Neural cell (in vitro differentiated cells): ENCODE measurements around the gene FGL2. TPM values are rescaled to one million over a fixed set of nuclear protein-coding genes. Genes with fewer than 3 reads are reported as not detected.

Experiments
- H2AFZ ChIP-seq: fragments of 200-600, 300-800 bp; sonication (generic), shearing (Covaris generic); 2 replicates; pipeline ENCODE4 v1.6.0; 2014; ENCODE audit warnings: low read depth, mild to moderate bottlenecking, antibody characterized with exemption, low read length, moderate library complexity
- H3F3A ChIP-seq: fragments of 200-600 bp; shearing (Covaris generic); 2 replicates; pipeline ENCODE4 v1.6.1; 2016; ENCODE audit warnings: mild to moderate bottlenecking, moderate library complexity, mixed read lengths, antibody characterized with exemption, low read length; ENCODE audit not compliant: insufficient read depth, poor library complexity, severe bottlenecking
- H3K27ac ChIP-seq: fragments of 200-600, 300-800 bp; sonication (generic), shearing (Covaris generic); 2 replicates; pipeline ENCODE4 v1.5.1; 2014; ENCODE audit warnings: mild to moderate bottlenecking, low read length, moderate library complexity
- H3K27me3 ChIP-seq: fragments of 300-800, 200-600 bp; sonication (generic), shearing (Covaris generic); 2 replicates; pipeline ENCODE4 v1.6.0; 2014; ENCODE audit warnings: mild to moderate bottlenecking, low read depth, low read length, moderate library complexity; ENCODE audit not compliant: insufficient read depth
- H3K36me3 ChIP-seq: fragments of 300-800, 200-600 bp; sonication (generic), shearing (Covaris generic); 2 replicates; pipeline ENCODE4 v1.5.1; 2014; ENCODE audit warnings: mild to moderate bottlenecking, antibody characterized with exemption, low read length, moderate library complexity; ENCODE audit not compliant: insufficient read depth
- H3K4me2 ChIP-seq: fragments of 300-800, 200-600 bp; sonication (generic), shearing (Covaris generic); 2 replicates; pipeline ENCODE4 v1.6.0; 2014; ENCODE audit warnings: mild to moderate bottlenecking, low read length
- H3K4me3 ChIP-seq: fragments of 300-800, 200-600 bp; sonication (generic), shearing (Covaris generic); 2 replicates; pipeline ENCODE4 v1.5.1; 2014; ENCODE audit warnings: mild to moderate bottlenecking, low read length, moderate library complexity
- H3K79me2 ChIP-seq: fragments of 200-600 bp; shearing (Covaris generic); replicated peaks from 2 replicates; pipeline ENCODE4 v1.6.0; 2014; ENCODE audit warnings: mild to moderate bottlenecking, low read length, moderate library complexity; ENCODE audit not compliant: insufficient read depth
- H3K9ac ChIP-seq: fragments of 300-800, 200-600 bp; sonication (generic), shearing (Covaris generic); 2 replicates; pipeline ENCODE4 v1.6.1; 2016; ENCODE audit warnings: mild to moderate bottlenecking, low read length, mixed read lengths
- H3K9me2 ChIP-seq: fragments of 200-600 bp; shearing (Covaris generic); 2 replicates; pipeline ENCODE4 v1.6.1; 2016; ENCODE audit warnings: mild to moderate bottlenecking, low read length, mixed read lengths; ENCODE audit not compliant: insufficient read depth
- H3K9me3 ChIP-seq: fragments of 200-600, 300-800 bp; sonication (generic), shearing (Covaris generic); 2 replicates; pipeline ENCODE4 v1.6.1; 2016; ENCODE audit warnings: mild to moderate bottlenecking, mixed run types, low read length, moderate library complexity, mixed read lengths
- H4K20me1 ChIP-seq: fragments of 200-600 bp; shearing (Covaris generic); 2 replicates; pipeline ENCODE4 v1.6.1; 2016; ENCODE audit warnings: mild to moderate bottlenecking, mixed run types; ENCODE audit not compliant: insufficient read depth
- EP300 ChIP-seq: fragments of 450-650 bp; conservative IDR thresholded peaks from 2 replicates; pipeline ENCODE4 v1.6.1; 2014; ENCODE audit warnings: antibody characterized with exemption, mild to moderate bottlenecking, moderate library complexity; ENCODE audit not compliant: poor library complexity, severe bottlenecking
- EZH2 ChIP-seq: fragments of 200-600, 300-800 bp; shearing (Covaris generic), sonication (generic); IDR thresholded peaks from 2 replicates; pipeline ENCODE4 v1.6.1; 2014; ENCODE audit warnings: antibody characterized with exemption, low read length, borderline replicate concordance, mild to moderate bottlenecking; ENCODE audit not compliant: insufficient read depth, poor library complexity, severe bottlenecking
- MXI1 ChIP-seq: fragments of 450-650 bp; conservative IDR thresholded peaks from 2 replicates; pipeline ENCODE4 v1.6.1; 2014; ENCODE audit warnings: antibody characterized with exemption, mild to moderate bottlenecking; ENCODE audit not compliant: poor library complexity, severe bottlenecking
- REST ChIP-seq: IDR thresholded peaks from 2 replicates; pipeline ENCODE4 v1.6.1; 2012; ENCODE audit warnings: borderline replicate concordance
- SMC3 ChIP-seq: fragments of 450-650 bp; conservative IDR thresholded peaks from 2 replicates; pipeline ENCODE4 v1.6.1; 2014; ENCODE audit warnings: antibody characterized with exemption, mild to moderate bottlenecking, moderate library complexity; ENCODE audit not compliant: poor library complexity
- TAF1 ChIP-seq: IDR thresholded peaks from 2 replicates; pipeline ENCODE4 v1.6.1; 2012; ENCODE audit warnings: low read depth
- polyA minus RNA-seq: library from RNA; depleted of rRNA, polyadenylated mRNA; stranded (reverse); fragments of >200 nt; gene quantifications from 2 replicates; pipeline ENCODE4 v1.2.3, GENCODE V29; 2014
- polyA plus RNA-seq: library from polyadenylated mRNA; depleted of rRNA; stranded (reverse); fragments of >200 nt; gene quantifications from 2 replicates; pipeline ENCODE4 v1.2.3, GENCODE V29; 2014

FGL2 gene
- polyA plus RNA-seq (0.10 and 0.22 TPM in 2 replicates), polyA minus RNA-seq (0.24 and 0.35 TPM in 2 replicates)

GRCh38 chr7:77199013-77199966, at the start of gene FGL2:
Gene FGL2 (minus strand): TSS chr7:77199819. CDS start chr7:77199793, 26 bp downstream.
- peak within 1 kb of the TSS; percentile 8 for H3K4me2 ChIP-seq
- H3K79me2 ChIP-seq: no peaks in the 10 kb centered on the region
- H4K20me1 ChIP-seq: no peaks in the 10 kb centered on the region
- H3K36me3 ChIP-seq: no peaks in the 10 kb centered on the region
- H3K9ac ChIP-seq: peak within 1 kb of the TSS; percentile 13
- no peaks in the 10 kb centered on the region for H3K9me3 ChIP-seq
- H3F3A ChIP-seq: no peaks in the 10 kb centered on the region
- no peak within 1 kb of the TSS for H3K27ac ChIP-seq
- peak within 1 kb of the TSS; percentile 52 for H3K4me3 ChIP-seq
- no peaks in the 10 kb centered on the region for H3K9me2 ChIP-seq
- TF ChIP-seq EZH2 (no peak), MXI1 (no peak), REST (no peak)
- no peak within 1 kb of the TSS for H2AFZ ChIP-seq
- H3K27me3 ChIP-seq: no peaks in the 10 kb centered on the region

DNA sequence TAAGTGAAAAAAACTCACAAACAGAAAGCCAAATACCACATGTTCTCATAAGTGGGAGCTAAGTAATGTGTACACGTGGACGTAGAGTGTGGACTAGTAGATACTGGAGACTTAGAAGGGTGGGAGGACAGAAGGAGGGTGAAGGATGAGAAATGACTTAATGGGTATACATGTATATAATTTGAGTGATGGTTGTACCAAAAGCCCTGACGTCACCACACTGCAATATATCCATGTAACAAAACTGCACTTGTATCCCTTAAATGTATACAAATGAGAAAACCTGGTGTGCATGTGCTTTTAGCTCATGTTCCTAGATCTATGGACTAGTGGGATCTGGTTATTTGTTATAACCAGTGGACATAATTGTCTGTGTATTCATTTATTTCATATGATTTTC, 48.5 kb upstream of the FGL2 start:
- Histone ChIP-seq H3K27ac (no peak overlapping the region), H2AFZ (no peak overlapping the region), H3K4me3 (no peak overlapping the region), H3K79me2 (no peaks in the 10 kb centered on the region), H3K9me3 (no peaks in the 10 kb centered on the region), H3K4me2 (no peak overlapping the region), H3K9me2 (no peaks in the 10 kb centered on the region), H3K36me3 (no peaks in the 10 kb centered on the region), H3K9ac (no peak overlapping the region), H4K20me1 (no peaks in the 10 kb centered on the region), H3F3A (no peaks in the 10 kb centered on the region), H3K27me3 (no peaks in the 10 kb centered on the region)
- no peak for TF ChIP-seq EP300
- no peak for TF ChIP-seq EZH2
- TF ChIP-seq TAF1: no peak
- no peak for TF ChIP-seq SMC3
- TF ChIP-seq REST: no peak
